ENCODE data around the gene AQP2.

GRCh38 chr12:49917166-49917787, 33.3 kb upstream of the AQP2 start:
- TF ChIP-seq CTCF (IDR thresholded peaks at IDR 0.05; ENCODE audit: low read depth, low read length, missing input control) = no peak
- TF ChIP-seq RXRA (IDR thresholded peaks at IDR 0.05) = no peak
- TF ChIP-seq TAF1 (conservative IDR thresholded peaks at IDR 0.05) = no peak
- no peak for TF ChIP-seq JUND (IDR thresholded peaks at IDR 0.05)

Measured in liver (tissue), 3 donors.